Small intestine (tissue), 7 donors: ENCODE measurements around the gene FOXA3. TPM values are rescaled to one million over a fixed set of nuclear protein-coding genes. Genes with fewer than 3 reads are reported as not detected.

ENCODE experiments used
- DNase-seq, 2 donors: peaks; one replicate each; pipeline versions ENCODE4 v3.0.0 to v3.0.0-alpha.2; 2013
- FAIRE-seq: peaks from 2 replicates; lab custom pipeline; 2012; peaks lifted over from hg19 to GRCh38; lab: Jason Lieb, UNC
- H3K27ac ChIP-seq, 3 donors: one replicate each; pipeline ENCODE4 v1.5.1; 2013; ENCODE audit warnings: low read length in 2 of 3, mild to moderate bottlenecking in 2 of 3, control low read depth in 1 of 3, inconsistent platforms in 1 of 3, low read depth in 1 of 3, moderate library complexity in 1 of 3
- H3K27me3 ChIP-seq, 3 donors: one replicate each; pipeline ENCODE4 v1.6.1; 2013; ENCODE audit warnings: low read length in 3 of 3, inconsistent platforms in 1 of 3; ENCODE audit not compliant: control insufficient read depth in 3 of 3, insufficient read depth in 3 of 3
- H3K36me3 ChIP-seq, 3 donors: one replicate each; pipeline ENCODE4 v1.6.1; 2013; ENCODE audit warnings: low read length in 3 of 3, inconsistent platforms in 1 of 3, low read depth in 1 of 3, mild to moderate bottlenecking in 1 of 3, moderate library complexity in 1 of 3; ENCODE audit not compliant: control insufficient read depth in 3 of 3, insufficient read depth in 2 of 3
- H3K4me1 ChIP-seq, 3 donors: one replicate each; pipeline ENCODE4 v1.6.1; 2013; ENCODE audit warnings: low read length in 2 of 3, inconsistent platforms in 1 of 3, low read depth in 1 of 3, mild to moderate bottlenecking in 1 of 3, moderate library complexity in 1 of 3; ENCODE audit not compliant: control insufficient read depth in 3 of 3, insufficient read depth in 2 of 3
- H3K4me3 ChIP-seq, 3 donors: one replicate each; pipeline ENCODE4 v1.5.1; 2013; ENCODE audit warnings: low read length in 3 of 3, control low read depth in 1 of 3, inconsistent platforms in 1 of 3, low read depth in 1 of 3, mild to moderate bottlenecking in 1 of 3, moderate library complexity in 1 of 3
- H3K9me3 ChIP-seq, 2 donors: one replicate each; pipeline ENCODE4 v1.6.1; 2013; ENCODE audit warnings: low read depth in 1 of 2, low read length in 1 of 2; ENCODE audit not compliant: control insufficient read depth in 2 of 2, insufficient read depth in 1 of 2
- WGBS, 3 donors: extraction: QIAGEN DNeasy Blood & Tissue Kit; methylation state at CpG; one replicate each; pipeline ENCODE4 v1.1.7; 2013; 5-methylcytosine and 5-hydroxymethylcytosine counted together
- polyA plus RNA-seq, 4 donors: library from polyadenylated mRNA; stranded (reverse) in 3 of 4; unstranded in 1 of 4; fragments of 200-250 nt in 3 of 4; fragments of 120-200 nt in 1 of 4; gene quantifications; one replicate each; pipeline versions ENCODE4 v1.2.1 to v1.2.3, GENCODE V29; 2013
- donor health status: healthy with polysubstance abuse.
- donor health status: control.
- donor health status: control.
- donor health status: Bipolar disorder and iron deficiency.
- donor health status: healthy.

The FOXA3 gene
- polyA plus RNA-seq, 4 donors = 15.7 to 33.6 (median 23.1) TPM

DNA sequence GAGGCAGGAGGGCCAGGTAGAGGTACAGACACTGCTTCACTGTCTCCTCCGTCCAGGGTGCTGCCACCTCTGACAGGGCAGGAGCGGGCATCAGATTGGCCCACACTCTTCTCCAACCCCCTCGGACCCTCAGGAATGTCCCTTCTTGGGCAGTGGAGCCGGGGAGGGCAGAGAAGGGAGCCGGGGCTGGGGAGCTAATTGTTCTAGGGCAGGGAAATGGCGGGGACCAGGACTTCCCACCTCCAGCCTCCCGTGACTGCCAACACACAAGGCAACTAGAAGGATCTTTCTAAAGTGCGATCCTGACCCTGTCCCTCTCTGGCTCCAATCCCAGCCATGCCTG, 38.9 kb upstream of the FOXA3 start:
- Histone ChIP-seq H3K36me3 (peaks cover 16 to 97% (median 16%) of the 10 kb centered on the region in 3 donors), H3K4me3 (no peak overlapping the region), H3K4me1 (no peaks in the 10 kb centered on the region), H3K27ac (no peak overlapping the region), H3K27me3 (no peaks in the 10 kb centered on the region), H3K9me3 (no peaks in the 10 kb centered on the region)
- 91 to 93% (median 92%) methylated on average over 6 to 8 of the region's 8 CpGs for WGBS, 3 donors
- DNase-seq (no peak), FAIRE-seq (no peak)

GRCh38 chr19:45825917-45826893, 37.9 kb upstream of the FOXA3 start:
- 86 to 91% (median 90%) methylated on average over 21 to 22 of the region's 22 CpGs for WGBS, 3 donors
- Histone ChIP-seq H3K9me3 (no peaks in the 10 kb centered on the region), H3K36me3 (peaks cover 14 to 92% (median 20%) of the 10 kb centered on the region in 3 donors), H3K4me1 (no peaks in the 10 kb centered on the region), H3K27me3 (no peaks in the 10 kb centered on the region), H3K4me3 (no peak overlapping the region), H3K27ac (no peak overlapping the region)
- no peak for DNase-seq
- no peak for FAIRE-seq

- Histone ChIP-seq H3K9me3 (no peaks in the 10 kb centered on the region), H3K27me3 (no peaks in the 10 kb centered on the region), H3K27ac (no peak overlapping the region), H3K4me3 (no peak overlapping the region), H3K36me3 (peaks cover 17 to 92% (median 23%) of the 10 kb centered on the region in 3 donors), H3K4me1 (no peaks in the 10 kb centered on the region)
- FAIRE-seq (no peak), DNase-seq (no peak)
- WGBS, 3 donors = 87 to 93% (median 90%) methylated on average over 11 of the region's 11 CpGs
Observed at GRCh38 chr19:45826934-45827333, 37.2 kb upstream of the FOXA3 start.

DNA sequence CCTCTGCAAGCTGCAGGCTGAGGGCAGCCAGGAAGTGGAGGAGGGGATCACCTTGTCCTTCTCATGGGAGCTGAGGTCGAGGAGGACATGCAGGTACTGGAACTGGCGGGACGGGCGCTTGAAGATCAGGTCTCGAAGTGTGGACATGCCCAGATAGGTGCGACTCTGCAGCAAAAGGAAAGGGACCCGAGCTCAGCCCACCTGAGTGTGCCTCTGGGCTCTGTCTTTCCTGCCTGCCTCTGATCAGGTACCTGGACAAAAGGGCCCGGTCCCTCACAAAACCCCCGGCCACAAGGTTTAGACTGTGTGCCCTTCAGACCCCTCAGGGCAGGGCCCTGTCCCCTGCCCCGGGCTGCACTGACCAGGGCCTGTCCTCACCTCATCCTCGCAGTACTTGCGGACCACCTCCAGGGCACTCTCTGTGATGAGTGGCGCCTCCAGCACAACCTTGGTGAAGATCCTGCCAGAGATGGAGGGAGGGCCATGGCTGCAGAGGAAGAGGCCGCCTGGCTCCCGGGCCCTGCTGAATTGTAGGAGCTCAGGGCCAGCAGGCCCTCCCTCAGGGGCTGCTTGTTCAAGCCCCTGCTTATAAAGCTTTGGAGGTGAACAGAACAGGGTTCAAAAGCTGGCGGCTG, 36.5 kb upstream of the FOXA3 start:
- Histone ChIP-seq H3K4me1 (no peaks in the 10 kb centered on the region), H3K36me3 (peaks cover 16 to 93% (median 23%) of the 10 kb centered on the region in 3 donors), H3K27ac (no peak overlapping the region), H3K27me3 (no peaks in the 10 kb centered on the region), H3K9me3 (no peaks in the 10 kb centered on the region), H3K4me3 (no peak overlapping the region)
- DNase-seq (no peak), FAIRE-seq (no peak)
- WGBS, 3 donors = 92 to 94% (median 93%) methylated on average over 15 to 16 of the region's 16 CpGs

DNA sequence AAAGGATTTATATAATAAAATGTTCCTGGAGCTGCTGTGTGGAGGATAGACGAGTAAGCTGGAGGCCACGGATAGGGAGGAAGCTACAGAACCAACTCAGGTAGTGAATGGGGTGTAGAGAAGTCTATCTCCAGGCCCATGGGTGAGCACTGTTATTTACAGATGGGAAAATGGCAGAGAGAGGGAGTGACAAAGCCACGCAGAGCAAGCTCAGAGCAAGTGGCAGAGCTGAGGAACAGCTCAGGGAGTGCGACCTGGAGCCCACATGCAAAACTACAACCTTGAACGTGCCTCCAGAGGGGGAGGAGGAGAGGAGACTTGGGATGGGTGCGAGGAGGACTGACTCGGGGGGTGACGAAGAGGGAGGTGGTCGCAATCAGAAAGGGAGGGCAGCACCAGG, 35.6 kb upstream of the FOXA3 start:
- no peak for DNase-seq
- FAIRE-seq = no peak
- no peak overlapping the region for H3K4me3 ChIP-seq
- no peaks in the 10 kb centered on the region for H3K27me3 ChIP-seq
- H3K27ac ChIP-seq = no peak overlapping the region
- H3K9me3 ChIP-seq = no peaks in the 10 kb centered on the region
- H3K4me1 ChIP-seq = no peaks in the 10 kb centered on the region
- 91 to 95% (median 92%) methylated on average over 9 of the region's 9 CpGs for WGBS, 3 donors
- peaks cover 16 to 92% (median 23%) of the 10 kb centered on the region in 3 donors for H3K36me3 ChIP-seq

- Histone ChIP-seq H3K36me3 (peaks cover 16 to 90% (median 23%) of the 10 kb centered on the region in 3 donors), H3K9me3 (no peaks in the 10 kb centered on the region), H3K27ac (no peak overlapping the region), H3K27me3 (no peaks in the 10 kb centered on the region), H3K4me1 (no peaks in the 10 kb centered on the region), H3K4me3 (no peak overlapping the region)
- 94 to 96% (median 96%) methylated on average over 16 of the region's 16 CpGs for WGBS, 3 donors
- no peak for DNase-seq
- no peak for FAIRE-seq
Observed at GRCh38 chr19:45828945-45829344, 35.2 kb upstream of the FOXA3 start.

DNA sequence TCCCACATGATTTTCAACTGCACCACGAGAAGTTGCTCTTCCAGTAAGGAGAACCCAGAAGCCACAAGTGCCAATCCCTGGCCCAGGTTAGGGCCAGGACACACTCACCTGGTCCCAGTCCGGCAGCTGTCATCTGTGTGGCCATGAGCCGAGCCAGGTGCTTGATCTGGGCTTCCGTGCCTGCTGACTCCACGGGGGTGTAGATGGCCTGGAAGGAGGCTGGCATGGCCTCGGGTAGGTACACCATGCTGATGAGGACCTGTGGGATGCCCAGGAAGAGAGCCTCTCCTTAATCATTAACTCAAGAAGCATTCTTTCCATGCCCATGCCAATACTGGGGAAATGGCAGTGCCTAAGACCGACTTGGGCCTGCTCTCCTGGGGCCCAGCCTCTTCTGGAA, 29.2 kb upstream of the FOXA3 start:
- Histone ChIP-seq H3K4me3 (no peak overlapping the region), H3K4me1 (no peaks in the 10 kb centered on the region), H3K27ac (no peak overlapping the region), H3K36me3 (peaks cover 24 to 78% (median 30%) of the 10 kb centered on the region in 3 donors), H3K27me3 (no peaks in the 10 kb centered on the region), H3K9me3 (peaks cover 0 to 6% of the 10 kb centered on the region in 2 donors)
- DNase-seq (no peak), FAIRE-seq (no peak)
- 72 to 86% (median 82%) methylated on average over 7 of the region's 7 CpGs for WGBS, 3 donors

DNA sequence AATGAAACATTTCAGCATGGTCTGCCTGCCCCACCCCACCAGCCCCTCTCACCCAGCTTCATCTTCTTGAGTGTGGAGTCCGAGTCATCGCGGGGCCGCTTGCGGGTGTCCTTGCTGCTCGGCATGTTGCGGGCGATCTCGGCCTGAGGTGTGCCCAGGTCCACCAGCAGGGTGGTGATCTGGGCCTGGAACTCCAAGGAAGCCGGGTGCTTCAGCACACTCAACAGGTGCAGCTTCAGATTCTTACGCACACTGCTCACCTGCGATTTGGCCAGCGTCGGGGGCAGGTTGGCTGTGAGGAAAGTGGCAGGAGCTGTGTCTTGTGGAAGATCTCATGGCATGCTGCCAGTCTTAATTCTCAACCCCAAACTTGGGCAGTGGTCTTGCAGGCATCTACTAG, 21.9 kb upstream of the FOXA3 start:
- no peak for FAIRE-seq
- no peaks in the 10 kb centered on the region for H3K27me3 ChIP-seq
- peaks cover 26 to 78% (median 33%) of the 10 kb centered on the region in 3 donors for H3K36me3 ChIP-seq
- DNase-seq = no peak
- no peak overlapping the region for H3K27ac ChIP-seq
- H3K9me3 ChIP-seq = peaks cover 0 to 6% of the 10 kb centered on the region in 2 donors
- WGBS, 3 donors = 95 to 96% (median 96%) methylated on average over 14 of the region's 14 CpGs
- no peaks in the 10 kb centered on the region for H3K4me1 ChIP-seq
- no peak overlapping the region for H3K4me3 ChIP-seq
